Uterus (tissue), 4 donors: ENCODE measurements around the gene TADA2A. TPM values are rescaled to one million over a fixed set of nuclear protein-coding genes. Genes with fewer than 3 reads are reported as not detected.

Experiments used
- DNase-seq, 2 donors: peaks; one replicate each; pipeline ENCODE4 v3.0.0-alpha.2; 2019 to 2020
- H3K27ac ChIP-seq, 2 donors: fragments of 200-600 bp; sonication (generic); 1 replicate in 1 of 2; 2 replicates in 1 of 2; pipeline ENCODE4 v1.5.1; 2016 to 2018
- H3K27me3 ChIP-seq, 2 donors: fragments of 200-600 bp; sonication (generic); one replicate each; pipeline ENCODE4 v1.5.1; 2018 to 2019; ENCODE audit warnings: control low read depth in 1 of 2
- H3K36me3 ChIP-seq, 2 donors: fragments of 200-600 bp; sonication (generic); one replicate each; pipeline ENCODE4 v1.5.1; 2019; ENCODE audit warnings: control low read depth in 1 of 2
- H3K4me1 ChIP-seq, 2 donors: fragments of 200-600 bp; sonication (generic); one replicate each; pipeline ENCODE4 v1.5.1; 2018 to 2019; ENCODE audit warnings: control low read depth in 1 of 2
- H3K4me3 ChIP-seq, 2 donors: fragments of 200-600 bp; sonication (generic); 1 replicate in 1 of 2; 2 replicates in 1 of 2; pipeline ENCODE4 v1.5.1; 2018 to 2019; ENCODE audit warnings: mild to moderate bottlenecking in 1 of 2
- H3K9me3 ChIP-seq, 2 donors: fragments of 200-600 bp; sonication (generic); one replicate each; pipeline ENCODE4 v1.5.1; 2019; ENCODE audit warnings: control low read depth in 1 of 2
- CTCF ChIP-seq, 4 experiments: fragments of 200-600 bp in 2 of 4; fragments of 450-650 bp in 2 of 4; sonication (generic) in 2 of 4; IDR thresholded peaks; one replicate each; pipeline ENCODE4 v1.5.1; 2016 to 2019; ENCODE audit warnings: antibody characterized with exemption in 4 of 4, mild to moderate bottlenecking in 2 of 4, moderate library complexity in 1 of 4
- POLR2A ChIP-seq, 2 donors: fragments of 450-650 bp; IDR thresholded peaks; one replicate each; pipeline ENCODE4 v1.6.1; 2016; ENCODE audit warnings: antibody characterized with exemption in 2 of 2, mild to moderate bottlenecking in 1 of 2, moderate library complexity in 1 of 2
- intact Hi-C: fragments of 100-400 bp; cut with DNase I; formaldehyde crosslinking; loops from one replicate; pipeline ENCODE4 v1.15.1; 2023; ENCODE audit warnings: low total_unique reads
- total RNA-seq, 4 donors: library from RNA; depleted of rRNA in 3 of 4; stranded (reverse); fragments of >200 nt in 3 of 4; gene quantifications; one replicate each; pipeline versions ENCODE4 v1.1.0 to v1.2.4, GENCODE V29; 2014 to 2023
- donor health status: DM: yes; HTN: yes; CAD: no.

The TADA2A gene
- total RNA-seq, 4 donors from 2014 or later = 13.8 to 40.8 (median 22.0) TPM

GRCh38 chr17:37517881-37518280, 111.2 kb downstream of the TADA2A start:
- H3K27ac ChIP-seq = no peak overlapping the region
- H3K4me1 ChIP-seq = no peaks in the 10 kb centered on the region
- H3K4me3 ChIP-seq = no peak overlapping the region
- H3K36me3 ChIP-seq = no peaks in the 10 kb centered on the region
- no peak for DNase-seq
- H3K9me3 ChIP-seq = no peaks in the 10 kb centered on the region
- intact Hi-C loops = no loop called here
- TF ChIP-seq POLR2A (IDR thresholded peaks at IDR 0.05) = no peak
- no peak for TF ChIP-seq CTCF (IDR thresholded peaks at IDR 0.05)
- no peaks in the 10 kb centered on the region for H3K27me3 ChIP-seq

DNA sequence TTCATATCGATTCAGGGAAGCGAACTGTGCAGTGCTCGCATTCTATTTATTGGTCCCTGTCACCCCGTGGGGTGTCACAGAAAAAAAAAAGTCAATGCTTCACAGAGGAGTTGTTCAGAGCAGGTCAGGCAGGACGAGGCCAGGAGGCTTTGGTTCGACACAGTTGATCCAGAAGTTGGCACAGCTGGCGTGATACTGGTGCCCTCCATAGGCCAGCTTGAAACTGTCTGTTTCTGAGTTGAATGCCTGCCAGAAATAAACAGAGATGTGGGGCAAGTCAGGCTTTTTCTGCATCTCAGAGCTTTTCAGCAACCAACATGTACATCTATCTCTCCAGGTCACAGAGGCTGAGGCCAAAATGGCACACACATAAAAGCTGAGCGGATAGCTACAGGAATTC, 112.1 kb downstream of the TADA2A start:
- H3K27me3 ChIP-seq = no peaks in the 10 kb centered on the region
- H3K4me1 ChIP-seq = no peaks in the 10 kb centered on the region
- no peak overlapping the region for H3K4me3 ChIP-seq
- no peak for DNase-seq
- TF ChIP-seq POLR2A (IDR thresholded peaks at IDR 0.05) (no peak), CTCF (IDR thresholded peaks at IDR 0.05) (no peak)
- H3K27ac ChIP-seq = no peak overlapping the region
- H3K9me3 ChIP-seq = no peaks in the 10 kb centered on the region
- no peaks in the 10 kb centered on the region for H3K36me3 ChIP-seq
- intact Hi-C loops = no loop called here

- H3K9me3 ChIP-seq = no peaks in the 10 kb centered on the region
- intact Hi-C loops = no loop called here
These were observed 112.7 kb downstream of the TADA2A start for GRCh38 chr17:37519251-37519985.

DNA sequence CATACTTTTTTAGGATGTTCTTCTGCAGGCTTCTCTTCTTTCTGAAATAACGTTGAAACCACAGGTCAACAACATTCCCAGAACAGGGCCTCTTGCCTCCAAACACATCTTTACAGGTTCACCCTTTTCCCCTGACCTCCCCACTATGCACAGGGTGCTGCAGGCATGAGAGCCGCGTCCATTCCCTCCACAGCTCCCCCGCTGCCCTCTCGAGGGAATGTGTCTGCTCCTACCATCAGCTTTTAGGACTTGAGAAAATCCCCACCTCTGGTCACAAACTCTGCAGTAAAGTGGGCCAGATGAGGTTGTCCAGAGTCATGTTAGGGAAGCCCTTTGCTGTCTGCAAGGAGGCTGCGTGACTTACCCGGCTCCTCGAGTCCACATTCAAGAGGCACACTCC, 113.5 kb downstream of the TADA2A start:
- no peak for DNase-seq
- no peak overlapping the region for H3K4me3 ChIP-seq
- H3K27ac ChIP-seq = no peak overlapping the region
- no peaks in the 10 kb centered on the region for H3K27me3 ChIP-seq
- TF ChIP-seq CTCF (IDR thresholded peaks at IDR 0.05) = no peak
- no peak for TF ChIP-seq POLR2A (IDR thresholded peaks at IDR 0.05)
- no peaks in the 10 kb centered on the region for H3K9me3 ChIP-seq
- intact Hi-C loops = no loop called here
- no peaks in the 10 kb centered on the region for H3K4me1 ChIP-seq
- no peaks in the 10 kb centered on the region for H3K36me3 ChIP-seq

More at GRCh38 chr17:37519251-37519985, 112.7 kb downstream of the TADA2A start:
- no peaks in the 10 kb centered on the region for H3K36me3 ChIP-seq
- H3K27me3 ChIP-seq = no peaks in the 10 kb centered on the region
- no peak overlapping the region for H3K4me3 ChIP-seq
- H3K4me1 ChIP-seq = no peaks in the 10 kb centered on the region
- H3K27ac ChIP-seq = no peak overlapping the region
- DNase-seq = no peak
- no peak for TF ChIP-seq POLR2A (IDR thresholded peaks at IDR 0.05)
- TF ChIP-seq CTCF (IDR thresholded peaks at IDR 0.05) = no peak

- Histone ChIP-seq H3K4me3 (no peak overlapping the region), H3K9me3 (no peaks in the 10 kb centered on the region), H3K27me3 (no peaks in the 10 kb centered on the region), H3K4me1 (no peaks in the 10 kb centered on the region), H3K36me3 (no peaks in the 10 kb centered on the region), H3K27ac (no peak overlapping the region)
- TF ChIP-seq POLR2A (IDR thresholded peaks at IDR 0.05) (no peak), CTCF (IDR thresholded peaks at IDR 0.05) (no peak)
- intact Hi-C loops = no loop called here
- DNase-seq = no peak
These were observed 115.1 kb downstream of the TADA2A start for GRCh38 chr17:37521821-37522220.
